Hematopoietic multipotent progenitor cell treated with erythropoietin and hydrocortisone succinate and interleukin-3 and kit ligand, for 15 days (in vitro differentiated cells): ENCODE data around the gene UGT2B7.
"Not testable (repeated sequence)": the region's sequence is repeated elsewhere in the genome, so short reads cannot be mapped to it uniquely, and the experiment has no call there.

Experiments
- DNase-seq: peaks from one replicate; pipeline ENCODE4 v3.0.0-alpha.2; 2015; ENCODE audit warnings: low spot score

The UGT2B7 gene

GRCh38 chr4:69088473-69088872 lies 7.8 kb upstream of the UGT2B7 start:
- no peak for DNase-seq

DNA sequence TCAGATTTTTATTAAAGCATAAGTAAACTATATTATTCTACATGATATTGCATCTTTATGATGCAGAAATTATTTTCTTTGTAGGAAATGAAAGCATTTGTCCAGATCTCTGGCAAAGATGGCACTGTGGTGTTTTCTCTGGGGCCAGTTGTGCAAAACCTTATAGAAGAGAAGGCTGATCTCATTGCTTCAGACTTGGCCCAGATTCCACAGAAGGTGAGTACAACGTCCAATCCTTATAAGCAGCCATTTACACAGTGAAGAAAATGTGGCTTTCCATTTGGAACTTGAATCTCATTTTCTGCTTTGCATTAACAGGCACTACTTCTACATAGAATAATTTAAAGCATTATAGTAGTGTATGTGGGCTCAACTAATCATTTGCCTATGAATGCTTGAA lies 6.9 kb upstream of the UGT2B7 start:
- DNase-seq, result no peak

DNA sequence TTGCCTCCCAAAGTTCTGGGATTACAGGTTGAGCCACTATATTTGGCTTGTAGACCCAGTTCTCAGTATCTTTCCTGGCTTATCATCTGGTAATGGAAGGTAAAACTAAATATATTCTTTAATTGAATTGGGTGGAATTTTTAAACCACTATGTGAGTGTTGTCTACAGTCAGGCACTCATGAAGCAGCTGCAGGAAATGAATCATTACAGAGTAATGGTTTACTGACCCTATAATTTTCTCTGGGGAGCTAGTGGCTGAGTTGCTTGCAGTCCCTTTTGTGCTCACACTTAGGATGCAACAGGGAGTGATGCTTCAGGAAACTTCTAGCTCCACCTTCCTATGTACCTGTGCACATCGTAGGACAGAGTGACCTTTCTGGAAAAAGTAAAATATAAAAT lies 4.1 kb upstream of the UGT2B7 start:
- DNase-seq, result no peak

- DNase-seq, result no peak
Measured at GRCh38 chr4:69092980-69093568, 3.2 kb upstream of the UGT2B7 start.

DNA sequence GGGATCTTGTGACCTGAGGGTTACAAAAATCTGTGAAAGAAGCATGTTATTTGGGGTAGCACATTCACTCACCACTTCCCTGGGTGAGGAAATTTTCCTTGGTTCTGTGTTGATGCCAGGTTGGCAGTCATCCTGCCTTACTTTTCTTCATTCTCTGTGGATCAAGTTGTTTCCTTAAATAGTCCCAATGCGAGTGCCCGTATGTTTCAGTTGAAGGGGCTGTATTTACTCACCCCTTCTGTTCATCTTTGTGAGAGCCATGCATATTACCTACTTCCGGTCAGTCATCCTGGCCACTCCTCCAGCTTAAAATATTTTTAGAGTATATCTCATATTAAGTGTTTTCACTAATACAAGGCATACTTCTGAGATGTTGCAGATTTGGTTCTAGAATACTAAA lies 2.6 kb upstream of the UGT2B7 start:
- DNase-seq, result no peak

DNA sequence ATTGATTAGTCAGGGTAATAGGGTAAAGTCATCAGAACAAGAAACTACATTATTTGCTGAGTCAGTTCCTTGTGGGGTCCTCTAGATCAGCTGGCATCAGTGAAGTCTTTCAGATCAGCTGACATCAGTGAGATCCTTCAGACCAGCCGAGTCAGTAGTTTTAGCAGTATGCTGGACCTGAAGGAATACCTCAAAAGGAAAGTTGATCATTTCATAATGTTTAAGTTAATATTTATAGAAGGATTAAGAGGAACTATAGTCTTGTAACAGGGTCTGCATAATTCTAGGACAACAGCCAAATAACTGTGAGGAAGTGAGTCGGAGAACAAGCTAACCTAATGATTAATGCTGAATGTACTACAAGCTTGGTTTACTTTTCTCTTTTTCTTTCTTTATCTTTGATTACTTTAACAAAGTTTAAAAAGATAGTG lies 958 bp upstream of the UGT2B7 start:
- DNase-seq, result no peak

- no peak for DNase-seq
Measured at GRCh38 chr4:69096810-69097209, 536 bp downstream of the UGT2B7 start.

DNA sequence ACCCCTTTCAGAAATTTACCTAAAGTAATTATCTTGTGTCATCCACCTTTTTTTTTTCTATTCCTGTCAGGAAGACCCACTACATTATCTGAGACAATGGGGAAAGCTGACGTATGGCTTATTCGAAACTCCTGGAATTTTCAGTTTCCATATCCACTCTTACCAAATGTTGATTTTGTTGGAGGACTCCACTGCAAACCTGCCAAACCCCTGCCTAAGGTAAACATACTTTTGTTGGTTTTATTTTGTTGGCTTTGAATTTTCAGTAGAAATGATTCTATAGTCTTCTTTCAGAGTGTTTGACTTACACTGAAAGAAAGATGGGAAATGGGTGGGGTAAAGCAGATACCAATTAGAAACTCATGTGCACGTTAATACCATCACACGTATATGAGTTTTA lies 2.2 kb downstream of the UGT2B7 start:
- no peak for DNase-seq

- no peak for DNase-seq
Measured at GRCh38 chr4:69099910-69100309, 3.6 kb downstream of the UGT2B7 start.

DNA sequence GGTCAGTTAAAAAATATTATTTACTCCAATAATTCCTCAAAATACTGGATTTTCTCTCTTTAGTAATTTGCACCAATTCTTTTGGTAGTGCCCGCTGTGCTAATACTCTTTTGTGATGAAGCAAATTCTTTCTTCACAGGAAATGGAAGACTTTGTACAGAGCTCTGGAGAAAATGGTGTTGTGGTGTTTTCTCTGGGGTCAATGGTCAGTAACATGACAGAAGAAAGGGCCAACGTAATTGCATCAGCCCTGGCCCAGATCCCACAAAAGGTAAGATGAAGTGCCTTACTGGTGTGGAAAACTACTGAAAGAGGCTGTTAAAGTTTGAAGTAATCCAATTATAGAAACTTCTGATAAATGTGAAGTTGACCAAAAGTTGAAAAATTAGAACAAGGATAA lies 6.4 kb downstream of the UGT2B7 start:
- DNase-seq, result not testable (repeated sequence)

DNA sequence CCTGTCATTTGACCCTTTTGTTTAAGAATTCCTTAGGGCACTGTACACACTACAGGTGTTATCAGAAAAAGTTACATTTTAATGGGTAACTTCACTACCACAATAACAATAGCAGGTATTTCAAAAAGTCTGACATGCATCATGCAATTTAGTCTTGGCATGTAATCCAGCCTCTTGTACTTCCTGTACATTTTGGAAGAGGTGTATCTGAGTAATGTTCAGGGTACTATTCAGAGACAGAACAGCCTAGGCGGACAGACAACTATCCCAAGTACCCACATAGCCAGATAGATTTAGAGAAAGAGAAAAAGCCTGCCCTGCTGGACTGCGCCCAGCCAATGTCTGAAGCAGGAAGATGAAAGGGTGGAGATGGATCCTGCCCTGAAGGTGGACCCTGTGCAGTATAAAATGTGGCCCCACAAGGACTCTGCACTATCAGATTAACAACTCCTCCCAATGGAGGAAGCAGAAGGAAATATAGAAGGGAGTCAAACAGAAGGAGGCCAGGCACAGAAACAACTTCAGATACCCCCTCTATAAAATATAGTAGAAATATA lies 8.5 kb downstream of the UGT2B7 start:
- DNase-seq, result no peak

GRCh38 chr4:69115151-69115850 lies 19.0 kb downstream of the UGT2B7 start:
- not testable (repeated sequence) for DNase-seq

- no peak for DNase-seq
Measured at GRCh38 chr4:69115851-69116213, 19.6 kb downstream of the UGT2B7 start.

GRCh38 chr4:69116645-69117321 lies 20.5 kb downstream of the UGT2B7 start:
- DNase-seq, result no peak

DNA sequence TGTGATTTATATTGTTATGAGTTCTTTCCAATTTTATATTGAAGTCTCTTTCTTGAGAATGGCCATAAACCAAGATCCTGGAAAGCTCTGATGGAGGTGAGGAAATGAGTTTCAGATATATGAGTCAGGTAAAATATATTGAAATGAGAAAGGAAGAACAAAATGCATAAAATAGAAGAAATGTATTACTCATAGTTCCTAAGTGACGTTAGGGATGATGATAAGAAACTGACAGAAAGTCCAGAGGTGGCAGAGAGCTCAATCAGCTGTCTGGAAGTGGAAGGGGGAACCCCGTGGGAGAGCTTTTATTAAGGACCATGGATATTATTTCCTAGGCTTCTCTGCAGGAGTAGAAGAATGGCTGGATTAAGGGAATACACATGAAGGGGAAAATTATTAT lies 24.6 kb downstream of the UGT2B7 start:
- DNase-seq, result no peak

DNA sequence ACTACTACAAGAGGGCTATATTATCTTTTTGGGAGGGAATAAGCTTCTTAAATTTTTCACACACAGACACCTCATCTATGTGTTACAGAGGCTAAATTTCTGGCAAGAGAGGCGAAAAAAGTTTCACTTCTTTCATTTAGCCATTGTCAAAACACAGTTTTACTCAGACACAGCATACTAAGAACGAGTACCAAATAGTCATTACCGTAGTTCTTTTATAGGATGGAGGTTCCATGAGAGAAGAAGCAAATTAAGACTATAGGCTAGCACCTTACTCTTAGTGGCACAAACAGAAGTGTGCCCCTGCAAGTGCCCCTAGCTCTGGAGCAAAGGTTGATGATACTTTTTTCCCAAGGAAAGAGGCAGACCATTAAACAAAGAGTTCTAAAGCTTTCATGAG lies 26.2 kb downstream of the UGT2B7 start:
- DNase-seq, result no peak

- DNase-seq, result no peak
Measured at GRCh38 chr4:69124941-69125340, 28.7 kb downstream of the UGT2B7 start.

DNA sequence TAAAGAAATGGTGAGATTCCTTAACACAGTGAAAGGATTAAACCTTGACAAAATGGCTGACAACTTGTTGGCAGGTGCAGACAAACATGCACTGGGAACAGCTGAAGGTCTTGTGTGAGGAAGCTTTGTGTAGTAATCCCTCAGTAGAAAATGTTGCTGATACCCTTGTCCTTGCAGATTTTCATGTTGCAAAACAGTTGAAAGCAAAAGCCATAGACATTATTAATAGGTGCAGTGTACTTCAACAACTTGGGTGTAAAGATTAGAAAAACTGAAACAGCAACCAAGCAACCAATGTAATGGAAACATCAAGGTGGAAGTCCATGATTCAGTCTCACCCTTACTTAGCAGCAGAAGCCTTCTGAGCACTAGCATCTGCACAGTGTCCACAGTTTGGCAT lies 29.8 kb downstream of the UGT2B7 start:
- no peak for DNase-seq

- no peak for DNase-seq
Measured at GRCh38 chr4:69133993-69134392, 37.7 kb downstream of the UGT2B7 start.

GRCh38 chr4:69134471-69134870 lies 38.2 kb downstream of the UGT2B7 start:
- DNase-seq, result no peak

DNA sequence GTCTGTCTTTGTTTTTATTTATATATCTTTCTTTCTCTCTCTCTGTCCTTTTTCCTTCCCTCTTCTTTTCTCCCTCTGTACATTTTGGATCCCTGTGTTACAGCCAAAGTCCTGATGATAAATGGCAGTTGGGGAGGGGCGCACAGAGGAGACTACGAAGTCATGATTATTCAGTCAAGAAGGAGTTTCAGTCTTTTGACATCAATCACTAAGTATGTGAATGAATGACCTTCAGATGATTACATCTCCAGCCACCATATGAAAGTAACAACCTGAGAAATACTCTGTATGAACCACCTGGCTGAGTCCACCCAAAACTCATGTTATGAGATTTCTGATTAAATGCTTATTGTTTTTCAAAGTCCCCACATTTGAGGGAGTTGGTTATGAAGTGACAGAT lies 45.0 kb downstream of the UGT2B7 start:
- DNase-seq, result no peak

DNA sequence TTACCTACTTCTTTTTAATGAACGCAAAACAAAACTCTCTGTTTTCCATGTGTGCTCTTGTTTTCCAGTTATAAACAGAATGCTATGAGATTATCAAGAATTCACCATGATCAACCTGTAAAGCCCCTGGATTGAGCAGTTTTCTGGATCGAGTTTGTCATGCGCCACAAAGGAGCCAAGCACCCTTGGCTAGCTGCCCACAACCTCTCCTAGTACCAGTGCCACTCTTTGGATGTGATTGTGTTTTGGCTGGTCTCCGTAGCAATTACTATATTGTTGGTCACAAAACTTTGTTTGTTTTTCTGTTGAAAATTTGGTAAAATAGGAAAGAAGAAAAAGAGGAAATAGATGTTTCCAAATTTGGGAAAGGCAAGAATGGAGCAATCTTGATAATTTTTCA lies 51.1 kb downstream of the UGT2B7 start:
- no peak for DNase-seq

DNA sequence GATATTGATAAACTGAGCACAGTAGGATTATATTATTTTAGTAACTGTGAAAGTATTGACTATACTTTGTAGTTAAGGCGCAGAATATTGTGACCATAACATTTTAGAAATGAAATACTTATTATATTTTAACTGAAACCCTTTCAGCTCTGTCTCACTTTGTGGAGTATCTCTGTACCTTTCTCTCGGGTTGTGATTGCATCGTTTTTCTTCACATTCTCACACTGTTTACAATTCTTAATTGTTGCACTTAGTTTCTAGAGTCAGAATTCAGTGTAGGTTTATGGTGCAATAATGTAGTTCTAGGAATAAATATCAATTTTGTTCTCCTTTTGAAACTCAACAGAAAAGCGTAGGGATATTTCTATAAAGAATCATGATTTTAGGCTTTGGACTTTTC lies 57.7 kb downstream of the UGT2B7 start:
- DNase-seq, result no peak
